ENCODE measurements around the gene OR2A7.
"Not testable (repeated sequence)": the region's sequence is repeated elsewhere in the genome, so short reads cannot be mapped to it uniquely, and the experiment has no call there.

GRCh38 chr7:144238530-144239082, 26.0 kb downstream of the OR2A7 start:
- TF ChIP-seq CTCF, POLR2A (IDR thresholded peaks at IDR 0.05): not testable (repeated sequence)
